GM12873 (cell line): ENCODE data around the gene EPHB2.

ENCODE experiments used
- TF ChIP-seq, protein P1 (sequence below): IDR thresholded peaks from 2 replicates; pipeline ENCODE4 v1.5.1; 2012; ENCODE audit warnings: low read depth, mild to moderate bottlenecking, moderate library complexity, low read length, control low read depth; ENCODE audit not compliant: insufficient read depth; ENCODE audit errors: missing control alignments

The EPHB2 gene

DNA sequence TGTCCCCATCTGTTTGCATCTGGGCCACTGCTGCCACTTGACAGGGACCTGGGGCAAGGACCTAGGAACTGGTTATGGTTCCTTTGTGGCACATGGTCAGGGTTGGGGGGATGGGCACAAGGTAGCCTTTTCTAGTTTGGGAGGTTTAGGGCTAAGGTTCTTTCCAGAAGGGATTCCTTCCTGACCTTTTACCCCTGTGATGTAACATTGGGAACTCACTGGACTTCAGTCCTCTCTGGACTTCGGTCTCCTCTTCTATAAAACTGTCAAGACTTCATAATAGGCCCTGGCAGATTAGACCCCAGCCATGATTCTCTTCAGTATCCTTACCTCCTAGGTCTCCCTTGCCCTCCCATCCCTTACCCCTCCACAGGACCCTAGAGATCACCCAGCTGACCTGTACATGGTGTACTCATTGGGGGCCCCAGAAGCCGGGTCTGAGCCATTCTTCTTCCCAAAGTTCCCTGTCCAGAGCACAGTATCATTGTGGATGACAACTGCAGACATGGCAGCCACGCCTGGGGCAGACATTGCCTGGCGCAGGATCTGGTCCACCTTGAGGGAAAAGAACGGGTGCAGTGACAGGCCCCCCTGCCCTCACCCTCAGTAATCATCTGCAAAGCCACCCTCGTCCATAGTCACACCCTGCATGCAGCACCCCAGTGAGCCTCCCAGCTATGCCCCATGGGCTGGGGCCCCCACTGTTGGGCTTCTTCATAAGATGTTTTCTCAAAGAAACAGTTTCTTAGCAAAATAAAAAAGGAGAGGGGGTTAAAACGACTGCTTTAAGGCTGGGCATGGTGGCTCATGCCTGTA is 249.1 kb downstream of the EPHB2 start:
- TF ChIP-seq, protein P1, sequence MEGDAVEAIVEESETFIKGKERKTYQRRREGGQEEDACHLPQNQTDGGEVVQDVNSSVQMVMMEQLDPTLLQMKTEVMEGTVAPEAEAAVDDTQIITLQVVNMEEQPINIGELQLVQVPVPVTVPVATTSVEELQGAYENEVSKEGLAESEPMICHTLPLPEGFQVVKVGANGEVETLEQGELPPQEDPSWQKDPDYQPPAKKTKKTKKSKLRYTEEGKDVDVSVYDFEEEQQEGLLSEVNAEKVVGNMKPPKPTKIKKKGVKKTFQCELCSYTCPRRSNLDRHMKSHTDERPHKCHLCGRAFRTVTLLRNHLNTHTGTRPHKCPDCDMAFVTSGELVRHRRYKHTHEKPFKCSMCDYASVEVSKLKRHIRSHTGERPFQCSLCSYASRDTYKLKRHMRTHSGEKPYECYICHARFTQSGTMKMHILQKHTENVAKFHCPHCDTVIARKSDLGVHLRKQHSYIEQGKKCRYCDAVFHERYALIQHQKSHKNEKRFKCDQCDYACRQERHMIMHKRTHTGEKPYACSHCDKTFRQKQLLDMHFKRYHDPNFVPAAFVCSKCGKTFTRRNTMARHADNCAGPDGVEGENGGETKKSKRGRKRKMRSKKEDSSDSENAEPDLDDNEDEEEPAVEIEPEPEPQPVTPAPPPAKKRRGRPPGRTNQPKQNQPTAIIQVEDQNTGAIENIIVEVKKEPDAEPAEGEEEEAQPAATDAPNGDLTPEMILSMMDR: no peak

DNA sequence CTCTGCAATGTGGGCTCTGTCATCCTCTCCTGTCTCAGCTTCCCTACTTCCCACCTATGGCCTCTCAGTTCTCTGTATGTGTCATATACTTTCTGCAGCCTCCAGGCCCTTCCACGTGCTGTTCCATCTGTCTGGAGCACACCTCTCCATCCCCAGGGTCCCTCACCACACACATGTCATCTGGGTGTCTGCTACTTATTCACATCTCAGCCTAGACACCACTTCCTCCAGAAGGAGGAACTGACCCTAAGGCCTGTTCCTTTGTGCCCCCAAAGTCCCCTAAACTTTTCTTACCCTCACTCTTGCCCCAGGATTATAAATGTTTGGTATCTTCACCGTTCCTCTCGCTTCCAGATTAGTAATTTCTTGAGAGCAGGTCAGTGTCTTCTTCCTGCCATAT is 251.9 kb downstream of the EPHB2 start:
- TF ChIP-seq, protein P1: no peak

DNA sequence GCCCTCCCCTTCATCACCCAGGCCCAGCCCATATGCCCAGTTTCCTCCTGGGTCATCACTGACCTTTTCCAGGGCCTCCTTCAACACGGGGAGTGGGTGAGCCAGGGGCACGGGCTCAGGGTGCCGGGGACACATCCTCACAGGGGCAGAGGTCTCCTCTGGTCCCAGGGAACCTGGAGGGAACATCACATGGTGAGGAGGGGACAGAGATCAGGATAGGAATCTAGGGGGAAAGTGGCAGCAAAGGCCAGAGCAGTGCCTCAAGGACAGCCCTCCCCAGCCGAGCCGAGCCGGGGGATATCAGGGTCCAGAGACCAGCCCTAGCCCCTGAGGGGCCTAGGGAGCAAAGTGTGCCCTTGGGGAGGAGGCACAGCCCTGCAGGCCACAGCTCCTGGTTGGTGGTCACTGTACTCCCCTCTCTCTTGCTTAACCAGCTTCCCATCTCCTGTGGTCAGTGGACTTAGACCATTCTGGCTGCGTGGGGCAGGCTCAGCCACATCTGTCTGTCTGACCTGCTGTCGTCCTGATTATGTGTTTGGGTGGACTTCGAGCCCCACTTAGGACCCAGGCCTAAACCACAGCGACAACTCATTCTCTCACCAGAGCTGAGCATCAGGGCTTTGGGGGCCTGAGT is 252.5 kb downstream of the EPHB2 start:
- TF ChIP-seq, protein P1: no peak

DNA sequence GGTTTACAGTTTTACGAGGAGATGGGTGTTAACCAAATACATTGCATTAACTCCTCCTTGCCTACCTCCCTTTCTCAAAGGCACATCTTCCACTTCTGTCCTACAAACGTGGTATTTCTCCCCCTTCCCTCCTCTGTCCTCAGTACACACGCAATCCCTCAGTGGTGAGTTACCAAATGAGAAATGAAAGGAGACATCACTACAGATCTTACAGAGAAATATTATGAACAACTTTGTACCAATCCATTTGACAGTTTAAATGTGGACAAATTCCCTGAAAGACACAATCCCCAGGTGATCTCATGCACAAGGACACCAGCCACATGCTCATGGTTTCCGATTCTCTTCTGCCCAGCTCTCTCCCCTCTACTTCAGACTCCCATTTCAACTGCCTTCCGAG is 255.7 kb downstream of the EPHB2 start:
- TF ChIP-seq, protein P1: no peak

DNA sequence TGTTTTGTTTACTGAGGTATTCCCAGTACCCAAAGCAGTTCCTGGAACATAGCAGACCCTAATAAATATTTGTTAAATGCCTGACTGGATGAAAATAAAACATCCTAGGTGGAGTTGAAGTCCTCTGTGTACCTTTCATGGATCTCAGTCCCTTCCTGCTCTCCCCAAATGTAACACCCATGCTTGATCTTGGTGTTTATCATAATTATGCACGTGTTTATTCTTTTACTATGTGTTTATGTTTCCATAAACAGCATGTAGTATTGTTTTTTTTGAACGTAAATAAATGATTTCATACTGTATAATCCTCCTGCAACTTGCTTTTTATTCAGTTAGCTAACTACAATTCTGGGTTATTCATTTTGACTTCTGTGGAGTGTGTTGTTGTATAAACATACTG is 257.2 kb downstream of the EPHB2 start:
- TF ChIP-seq, protein P1: no peak

DNA sequence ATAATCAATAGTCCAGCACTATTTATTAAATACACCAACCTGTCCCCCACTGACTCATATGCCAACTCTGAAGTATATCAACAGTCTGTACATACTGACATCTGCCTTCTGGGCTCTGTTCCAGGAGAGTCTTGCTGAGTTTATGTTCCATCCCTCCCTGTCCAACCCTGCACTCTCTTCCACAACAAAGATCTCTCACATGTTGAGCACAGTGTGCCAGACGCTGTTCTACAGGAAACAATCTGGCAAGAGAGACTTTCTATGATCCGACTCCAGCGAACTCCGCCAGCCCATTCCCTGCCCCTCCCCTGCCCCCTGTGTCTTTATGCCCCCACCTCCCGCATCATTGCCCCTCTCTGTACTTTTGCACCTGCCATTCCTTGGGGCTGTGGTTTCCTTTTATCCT is 258.7 kb downstream of the EPHB2 start:
- TF ChIP-seq, protein P1: no peak

DNA sequence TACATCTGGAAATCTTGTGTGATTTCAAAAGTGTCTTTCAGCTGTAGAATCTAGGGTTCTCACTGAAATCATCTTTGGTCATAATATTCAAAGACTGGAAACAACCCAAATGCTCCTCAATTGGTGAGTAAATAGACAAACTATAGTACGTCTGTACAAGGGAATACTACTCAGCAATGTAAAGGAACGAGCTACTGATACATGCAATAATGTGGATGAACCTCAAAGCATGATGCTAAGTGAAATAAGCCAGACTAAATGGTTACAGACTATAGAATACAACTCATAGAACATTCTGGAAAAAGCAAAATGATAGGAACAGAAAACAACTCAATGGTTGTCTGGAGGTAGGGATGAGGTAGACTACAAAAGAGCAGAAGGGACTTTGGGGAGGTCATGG is 259.5 kb downstream of the EPHB2 start:
- TF ChIP-seq, protein P1: no peak
